Myocyte (in vitro differentiated cells): Measurements from ENCODE around the gene LANCL2. TPM values are rescaled to one million over a fixed set of nuclear protein-coding genes. Genes with fewer than 3 reads are reported as not detected.
"Not testable (repeated sequence)": the region's sequence is repeated elsewhere in the genome, so short reads cannot be mapped to it uniquely, and the experiment has no call there.

Experiments
- DNase-seq: peaks from one replicate; pipeline ENCODE4 v3.0.0-alpha.2; 2012; ENCODE audit warnings: low read depth
- total RNA-seq: library from RNA; depleted of rRNA; stranded (reverse); fragments of >200 nt; gene quantifications from 2 replicates; pipeline ENCODE4 v1.2.3, GENCODE V29; 2014

LANCL2 gene
- total RNA-seq, 1 donor from 2014 or later = 28.5 TPM

DNA sequence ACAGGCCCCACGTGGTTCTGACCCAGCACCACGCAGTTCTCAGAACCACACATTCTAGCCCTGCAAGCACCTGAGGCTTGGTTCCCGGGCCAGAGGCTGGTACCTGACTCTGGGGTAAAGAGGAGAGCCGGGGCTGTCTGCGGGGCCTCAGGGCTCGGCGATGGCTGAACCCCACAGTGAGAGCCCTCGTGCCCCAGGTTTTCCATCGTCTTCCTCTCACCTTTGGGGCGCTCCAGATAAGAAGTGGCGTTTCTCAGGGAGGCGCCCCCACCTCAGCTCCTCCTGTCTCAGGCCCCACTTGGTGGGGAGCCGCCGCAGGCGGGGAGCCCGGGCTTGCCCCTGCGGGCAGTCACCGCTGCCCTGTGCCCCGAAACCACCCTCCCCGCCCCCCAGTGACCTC, 2.2 kb upstream of the LANCL2 start:
- DNase-seq = no peak

DNA sequence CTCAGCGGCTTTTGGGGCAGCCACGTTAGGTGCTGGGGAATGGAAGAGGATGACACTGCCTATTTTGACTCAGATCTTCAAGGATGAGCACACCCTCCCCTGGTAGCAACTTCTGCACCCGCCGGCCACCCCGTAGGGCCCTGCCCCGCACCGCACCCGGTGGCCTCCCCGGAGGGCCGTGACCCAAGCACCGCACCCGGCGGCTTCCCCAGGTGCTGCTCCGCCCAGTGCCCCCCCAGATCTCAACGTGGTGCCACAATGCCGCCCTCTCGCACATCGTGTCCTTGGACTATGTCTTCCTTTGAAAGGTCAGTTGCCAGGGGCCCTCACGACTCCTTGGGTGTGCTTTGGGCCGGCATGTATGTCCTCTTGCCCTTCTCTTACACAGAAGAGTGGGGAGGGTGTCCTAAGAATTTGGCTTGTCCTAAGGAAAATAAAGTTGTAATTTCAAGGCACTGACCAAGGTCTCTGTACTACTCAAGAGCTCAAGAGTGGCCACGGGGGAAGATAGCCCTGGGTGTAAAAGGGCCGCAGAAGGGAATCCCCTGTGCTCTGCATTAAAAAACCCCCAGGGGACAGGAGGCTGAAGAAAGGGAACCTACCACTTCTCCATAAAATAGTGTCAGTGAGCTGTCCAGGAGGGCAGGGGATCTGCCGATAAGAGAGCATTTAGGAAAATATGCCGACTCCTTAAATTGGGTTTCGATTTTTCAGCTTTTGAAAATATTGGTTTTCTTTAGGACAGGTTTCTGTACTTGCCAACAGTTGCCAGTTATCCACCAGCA, 1.6 kb upstream of the LANCL2 start:
- DNase-seq = no peak

DNA sequence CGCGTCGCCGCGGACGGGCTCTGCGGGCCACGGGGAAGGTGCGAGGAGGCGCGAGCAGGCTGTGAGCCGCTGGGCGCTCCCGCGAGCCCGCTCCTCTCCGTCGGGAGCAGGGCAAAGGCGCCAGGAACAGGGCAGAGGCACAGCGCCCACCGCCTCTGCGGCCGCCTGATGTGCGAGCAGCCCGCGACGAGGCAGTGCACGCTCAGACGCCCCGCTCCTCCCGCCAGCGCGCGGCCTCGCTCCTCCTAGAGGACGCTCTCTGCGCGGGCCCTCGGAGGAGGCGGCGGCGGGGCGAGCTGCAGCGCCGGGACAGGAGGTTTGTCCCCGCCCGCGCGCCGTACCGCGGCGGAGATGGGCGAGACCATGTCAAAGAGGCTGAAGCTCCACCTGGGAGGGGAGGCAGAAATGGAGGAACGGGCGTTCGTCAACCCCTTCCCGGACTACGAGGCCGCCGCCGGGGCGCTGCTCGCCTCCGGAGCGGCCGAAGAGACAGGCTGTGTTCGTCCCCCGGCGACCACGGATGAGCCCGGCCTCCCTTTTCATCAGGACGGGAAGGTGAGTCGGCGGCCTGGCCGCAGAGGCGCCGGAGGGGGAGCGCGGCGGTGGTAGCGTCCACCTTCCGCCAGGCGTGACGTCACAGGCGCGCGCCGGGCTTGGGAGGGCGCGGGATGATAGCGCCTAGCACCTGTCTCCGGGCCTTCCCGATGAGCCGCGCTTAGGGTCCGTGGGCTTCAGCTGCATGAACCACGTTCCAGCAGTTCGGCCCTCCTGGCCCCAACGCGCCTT, 731 bp downstream of the LANCL2 start:
- DNase-seq = peak; percentile 99

DNA sequence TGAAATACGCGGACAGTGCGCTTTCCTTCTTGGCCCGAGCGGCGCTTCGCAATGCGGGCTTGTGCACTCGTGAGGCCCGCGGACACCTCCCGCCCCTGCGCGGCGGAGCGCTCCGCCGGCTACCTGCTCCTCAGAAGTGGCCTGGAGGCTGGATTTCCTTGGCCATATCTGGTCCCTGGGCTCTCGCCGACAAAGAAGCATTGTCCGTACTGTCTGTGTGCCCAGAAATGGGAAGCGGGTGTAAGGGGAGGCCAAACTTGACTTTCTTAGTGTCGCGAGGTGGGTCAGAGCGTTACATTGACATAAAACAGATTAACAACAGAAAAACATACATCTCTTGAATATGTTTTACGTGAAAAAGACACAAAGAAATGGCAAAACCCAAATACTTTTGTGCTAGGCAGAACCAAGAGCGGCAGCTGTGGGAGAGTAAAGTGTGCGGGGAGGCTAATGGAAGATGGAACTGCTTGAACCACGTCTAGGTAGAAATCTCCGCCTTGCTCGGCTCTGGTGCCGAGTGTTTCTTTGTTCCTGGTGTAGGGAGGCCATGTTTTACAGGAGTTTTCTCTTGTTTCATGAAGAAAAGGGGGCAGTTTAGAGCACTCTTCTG, 1.4 kb downstream of the LANCL2 start:
- DNase-seq = peak; percentile 48

DNA sequence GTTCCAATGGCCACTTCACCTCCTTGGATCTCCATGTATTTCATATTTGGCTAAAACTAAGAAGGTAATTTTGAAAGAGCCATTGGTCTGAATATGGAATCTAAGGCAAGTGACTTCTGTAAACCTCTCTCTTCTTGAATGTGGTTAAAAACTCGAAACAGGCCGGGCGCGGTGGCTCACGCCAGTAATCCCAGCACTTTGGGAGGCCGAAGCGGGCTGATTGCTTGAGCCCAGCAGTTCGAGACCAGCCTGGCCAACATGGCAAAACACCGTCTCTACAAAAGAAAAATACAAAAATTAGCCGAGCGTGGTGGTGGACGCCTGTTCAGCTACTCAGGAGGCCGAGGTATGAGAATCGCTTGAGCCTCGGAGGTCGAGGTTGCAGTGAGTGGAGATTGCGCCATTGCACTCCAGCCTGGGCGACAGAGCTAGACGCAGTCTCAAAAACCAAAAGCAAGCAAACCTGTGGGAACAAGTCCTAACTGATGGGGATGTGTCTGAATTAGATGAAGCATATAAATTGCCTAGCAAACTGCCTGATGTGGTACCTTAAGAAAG, 2.2 kb downstream of the LANCL2 start:
- no peak for DNase-seq

DNA sequence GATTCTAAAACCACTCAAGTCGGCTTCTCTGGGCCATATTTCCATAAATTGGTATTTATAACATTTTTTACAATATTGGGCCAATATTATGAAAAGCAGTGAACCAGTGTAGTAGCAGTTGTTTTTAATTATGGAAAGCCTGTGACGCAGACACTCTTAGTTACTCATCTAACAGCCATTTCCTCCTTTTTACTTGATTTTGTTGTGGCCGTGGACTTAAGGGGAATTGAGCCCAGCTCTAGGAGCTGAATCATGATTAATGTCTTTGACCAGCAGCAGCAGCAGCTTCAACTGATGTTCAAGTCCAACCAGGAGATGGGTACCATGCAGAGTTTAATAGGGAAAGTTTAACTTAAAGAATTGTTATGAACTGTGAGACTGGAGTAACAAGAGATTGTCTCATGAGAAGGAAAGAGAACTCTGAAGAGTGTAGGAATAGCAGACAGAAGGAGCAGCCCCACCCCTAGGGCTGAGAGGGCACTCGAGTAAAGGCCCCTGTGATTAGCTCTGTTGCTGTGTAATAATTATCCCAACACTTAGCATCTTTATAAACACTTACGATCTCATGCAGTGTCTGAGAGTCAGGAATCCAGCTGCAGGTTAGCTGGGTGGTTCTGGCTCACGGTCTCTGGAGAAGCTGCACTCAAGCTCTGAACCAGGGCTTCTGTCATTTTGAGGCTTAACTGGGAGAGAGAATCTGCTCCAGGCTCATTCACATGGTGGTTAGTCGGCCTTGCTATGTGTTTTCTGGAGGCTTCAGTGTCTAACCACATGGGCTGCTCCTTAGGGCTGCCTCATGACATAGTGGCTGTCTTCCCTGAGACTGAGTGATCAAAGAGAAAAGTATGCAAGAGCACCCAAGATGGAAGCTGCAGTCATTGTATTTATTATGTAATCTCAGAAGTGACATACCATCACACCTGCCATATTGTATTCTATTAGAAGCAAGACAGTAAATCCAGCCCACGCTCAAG, 4.6 kb downstream of the LANCL2 start:
- DNase-seq = peak; percentile 83

DNA sequence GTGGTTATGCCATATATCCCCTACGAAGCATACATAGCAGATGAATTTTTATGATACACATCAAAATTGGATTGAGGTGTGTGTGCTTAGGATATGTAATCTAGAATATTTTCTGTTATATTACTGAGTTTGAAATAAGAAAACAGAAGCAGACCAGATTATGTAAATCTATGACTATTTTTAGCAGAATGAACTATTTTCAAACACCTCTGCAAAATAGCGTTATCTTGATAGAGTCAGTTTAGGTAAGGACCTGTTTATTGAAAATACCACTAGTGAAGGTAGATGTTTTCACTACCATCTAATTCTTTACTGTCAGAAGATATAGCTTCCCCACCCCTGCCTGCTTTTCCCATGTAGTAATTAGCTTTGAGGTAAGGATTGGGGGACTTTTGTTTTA, 9.1 kb downstream of the LANCL2 start:
- no peak for DNase-seq

DNA sequence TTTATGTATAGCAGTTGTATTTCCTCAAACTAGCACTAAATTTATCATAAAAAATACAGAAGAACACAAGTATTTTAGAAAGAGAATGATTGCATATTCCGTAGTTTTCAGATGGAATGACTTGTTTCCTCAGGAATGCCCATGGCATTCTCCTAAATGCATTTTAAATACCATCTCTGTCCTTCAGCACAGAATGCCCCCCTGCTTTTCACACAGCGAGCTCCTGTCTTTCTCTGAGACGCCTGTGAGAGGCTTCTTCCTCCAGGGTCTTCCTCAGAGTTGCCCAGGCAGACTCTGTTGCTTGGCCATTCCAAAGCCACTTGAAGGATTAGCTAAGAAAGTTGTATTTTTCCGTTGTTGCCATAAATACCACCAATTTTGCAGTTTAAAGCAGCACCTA, 10.1 kb downstream of the LANCL2 start:
- no peak for DNase-seq

DNA sequence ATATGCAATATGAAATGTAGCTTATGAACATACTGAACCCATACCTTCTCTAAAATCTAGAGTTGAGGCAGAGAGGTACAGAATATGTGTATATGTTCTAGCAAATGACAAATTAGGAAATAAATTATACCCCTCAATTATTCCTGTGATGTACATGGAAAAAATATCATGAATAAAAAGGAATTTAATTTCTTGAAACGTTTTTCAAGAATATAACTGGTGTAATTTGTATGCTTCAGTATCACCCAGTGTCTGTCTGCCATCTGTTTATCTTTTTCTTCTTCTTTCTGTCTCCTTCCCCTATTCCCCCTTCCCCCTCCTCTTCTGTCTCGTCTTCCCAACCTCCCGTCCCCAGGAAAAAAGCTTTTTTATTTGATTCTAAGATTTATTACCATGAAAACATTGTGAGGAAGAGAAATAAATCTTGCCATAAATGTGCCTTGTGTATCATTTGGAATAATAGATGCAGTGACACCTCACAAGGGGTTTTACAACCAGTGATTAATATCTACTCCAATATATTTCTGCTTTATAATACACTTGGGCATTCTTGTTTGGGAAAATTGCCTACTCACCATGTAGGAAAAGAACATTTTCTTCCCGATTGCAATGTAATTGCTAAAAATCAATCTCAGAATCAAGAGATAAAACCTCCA, 12.2 kb downstream of the LANCL2 start:
- no peak for DNase-seq

DNA sequence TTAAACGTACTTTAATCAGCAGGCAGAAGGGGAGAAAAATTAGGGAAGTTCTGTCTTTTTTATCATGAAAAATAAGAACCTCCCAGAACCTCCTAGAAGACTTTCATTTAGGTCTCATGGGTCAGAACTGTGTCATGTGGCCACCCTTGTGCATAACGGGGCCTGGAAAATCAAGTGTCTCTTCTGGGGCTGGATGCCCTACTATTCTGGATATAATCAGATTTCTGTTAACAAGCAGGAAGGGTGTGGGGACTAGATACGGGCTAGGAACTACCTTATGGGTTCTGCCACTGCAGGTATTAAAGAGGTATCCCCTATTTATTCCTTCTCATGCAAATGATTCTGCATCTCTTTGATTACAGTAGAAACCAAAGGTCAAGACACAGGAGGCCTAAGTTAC, 14.1 kb downstream of the LANCL2 start:
- no peak for DNase-seq

DNA sequence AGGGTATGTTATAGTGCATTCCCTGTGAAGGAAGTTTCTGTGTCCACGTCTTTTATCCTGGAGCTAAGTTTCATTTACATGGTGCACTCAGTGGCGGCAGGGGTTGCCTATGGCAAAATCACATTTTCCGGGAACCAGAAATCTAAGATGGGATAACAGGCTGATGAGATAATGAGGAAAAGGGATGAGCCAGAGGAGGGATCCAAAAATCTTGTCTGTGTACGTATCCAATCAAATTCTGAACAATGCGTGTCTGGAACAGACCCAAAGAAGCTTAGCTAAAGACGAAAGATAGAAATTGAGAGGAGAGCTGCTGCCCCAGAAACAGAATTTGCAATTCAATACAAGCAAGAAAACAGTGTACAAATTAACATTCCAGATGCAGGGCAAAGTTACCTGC, 16.1 kb downstream of the LANCL2 start:
- DNase-seq = no peak

DNA sequence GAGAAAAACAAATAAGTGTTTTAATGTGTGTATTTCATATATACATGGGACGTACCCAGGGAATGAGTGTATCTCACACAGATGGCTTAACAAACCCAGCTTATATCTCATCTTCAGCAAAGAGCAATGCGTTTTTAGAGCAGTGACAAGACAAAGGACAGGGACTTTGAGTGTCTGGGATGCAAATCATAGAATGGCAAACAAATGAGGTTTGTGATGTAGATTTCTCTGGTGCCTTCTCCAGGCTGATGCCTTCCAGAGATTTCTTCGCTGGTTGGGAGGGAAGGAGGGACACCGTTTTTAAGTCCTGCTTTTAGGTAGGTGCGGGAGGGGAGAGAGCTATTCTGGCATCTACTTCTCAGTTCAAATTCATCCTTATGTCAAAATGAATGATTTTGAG, 16.6 kb downstream of the LANCL2 start:
- DNase-seq = no peak

DNA sequence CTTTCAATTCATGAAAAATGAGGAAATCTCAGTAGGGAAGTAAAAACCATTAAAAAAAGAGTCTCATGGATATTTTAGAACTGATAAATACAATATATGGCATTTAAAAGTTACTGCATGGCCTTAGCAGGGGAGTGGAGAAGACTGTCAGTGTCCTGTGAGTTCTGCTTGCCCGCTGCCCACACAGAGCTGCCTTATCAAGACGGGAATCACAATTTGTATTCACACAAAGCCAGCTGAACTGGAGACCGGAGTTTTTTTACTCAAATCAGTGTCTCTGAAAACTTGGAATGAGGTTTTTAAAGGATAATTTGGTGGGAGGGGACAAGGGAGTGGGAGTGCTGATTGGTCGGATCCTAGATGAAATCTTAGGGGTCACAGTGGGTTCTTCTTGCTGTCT, 17.1 kb downstream of the LANCL2 start:
- no peak for DNase-seq

DNA sequence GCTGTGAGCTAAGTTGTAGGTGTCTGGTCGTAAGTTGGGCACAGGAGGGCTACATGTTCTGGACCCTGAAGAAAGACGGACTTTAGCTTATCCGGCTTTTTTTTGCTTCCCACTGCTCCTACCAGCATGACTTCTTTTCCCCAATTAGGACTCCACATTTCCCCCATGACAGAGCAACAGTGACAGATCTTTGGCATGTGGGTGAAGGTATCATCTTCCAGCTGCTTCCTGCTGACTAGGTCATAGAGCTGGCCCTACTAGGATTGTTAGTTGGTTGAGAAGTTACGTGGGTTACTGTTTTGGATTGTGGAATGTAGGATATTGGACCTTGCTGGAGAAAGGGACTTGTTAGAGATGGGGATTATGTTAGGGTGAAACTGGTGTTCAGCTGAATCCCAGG, 21.4 kb downstream of the LANCL2 start:
- DNase-seq = no peak

DNA sequence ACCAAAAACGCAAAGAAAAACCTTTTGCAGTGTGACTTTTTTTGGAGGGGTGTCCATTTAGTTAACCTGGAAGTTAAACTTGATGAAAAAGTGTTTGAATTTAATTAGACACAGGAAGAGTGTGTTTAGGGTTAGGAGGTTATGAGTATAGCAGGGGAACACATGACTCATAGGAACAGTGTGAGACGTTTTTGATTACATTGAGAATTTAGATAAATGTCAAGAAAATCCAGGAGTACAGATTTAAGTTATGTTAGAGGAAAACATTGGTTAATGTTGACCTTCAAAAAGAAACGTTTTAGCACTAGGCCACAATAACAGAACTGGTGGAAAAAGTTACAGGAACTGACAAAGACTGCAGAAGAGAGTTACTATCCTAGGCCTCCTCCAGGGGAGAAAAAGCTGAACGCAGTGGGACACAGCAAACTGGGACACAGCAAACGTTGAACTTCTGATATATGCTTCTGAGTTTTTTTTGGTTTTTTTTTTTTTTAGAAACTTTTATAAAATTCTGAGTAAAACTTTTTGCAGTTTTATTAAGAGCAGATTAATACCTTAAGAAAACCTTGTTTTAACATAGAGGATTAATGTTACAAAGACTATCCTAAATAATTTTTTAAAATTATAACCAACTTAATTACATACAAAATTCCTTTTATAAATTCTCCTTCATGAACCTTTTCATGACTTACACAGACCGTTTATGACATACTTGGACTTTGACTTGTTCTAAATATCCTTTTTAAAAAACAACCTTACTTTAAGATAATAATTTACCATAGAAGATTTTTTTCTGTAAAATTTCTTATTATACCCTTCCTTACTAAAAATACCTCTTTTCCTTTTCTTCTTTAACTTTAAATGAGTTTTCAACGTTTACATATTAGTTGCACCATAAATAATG, 22.2 kb downstream of the LANCL2 start:
- peak; percentile 29 for DNase-seq

DNA sequence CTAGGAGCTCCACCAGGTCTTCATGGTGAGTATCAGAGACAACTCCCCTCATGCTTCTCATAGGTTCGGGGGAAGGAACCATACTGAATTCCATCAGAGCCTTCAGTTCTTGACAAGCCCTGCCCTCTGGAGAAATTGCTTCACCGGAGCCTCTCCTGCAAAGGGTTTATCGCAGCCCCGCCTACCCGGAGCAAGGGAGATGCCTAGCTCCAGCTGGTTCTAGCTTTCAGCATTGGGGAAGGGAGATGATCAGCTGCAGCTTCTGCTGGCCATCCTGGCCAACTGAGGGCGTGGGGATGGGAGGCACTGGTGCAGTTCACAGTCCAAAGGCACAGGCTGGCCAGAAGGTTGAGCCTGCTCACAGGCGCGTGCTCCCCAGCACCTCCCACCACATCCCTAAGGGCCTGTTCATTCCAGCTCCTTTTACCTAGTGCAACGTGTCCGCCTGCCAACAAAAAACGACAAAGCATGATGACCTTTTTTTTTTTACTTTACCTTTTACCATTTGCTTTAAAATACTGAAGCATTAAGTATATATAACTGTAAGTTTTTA, 31.2 kb downstream of the LANCL2 start:
- no peak for DNase-seq

DNA sequence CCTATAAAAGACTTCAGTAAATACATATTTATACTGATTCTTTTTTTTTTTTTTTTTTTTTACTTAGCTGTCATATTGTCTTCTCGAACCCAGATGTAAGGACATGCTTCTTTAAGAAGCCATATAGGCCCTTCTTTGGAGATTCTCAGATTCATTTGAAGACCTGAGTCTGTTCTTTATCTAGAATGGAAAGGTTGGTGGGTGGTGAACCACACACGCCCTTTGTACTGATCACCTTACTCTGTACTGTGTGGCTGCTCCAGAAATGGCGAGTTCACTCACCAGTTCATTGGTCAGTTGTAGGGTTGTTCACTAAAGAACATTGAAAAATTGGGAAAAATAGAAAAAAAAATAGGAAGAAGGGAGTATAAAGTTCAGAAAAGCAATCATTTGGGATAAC, 32.5 kb downstream of the LANCL2 start:
- DNase-seq = no peak

DNA sequence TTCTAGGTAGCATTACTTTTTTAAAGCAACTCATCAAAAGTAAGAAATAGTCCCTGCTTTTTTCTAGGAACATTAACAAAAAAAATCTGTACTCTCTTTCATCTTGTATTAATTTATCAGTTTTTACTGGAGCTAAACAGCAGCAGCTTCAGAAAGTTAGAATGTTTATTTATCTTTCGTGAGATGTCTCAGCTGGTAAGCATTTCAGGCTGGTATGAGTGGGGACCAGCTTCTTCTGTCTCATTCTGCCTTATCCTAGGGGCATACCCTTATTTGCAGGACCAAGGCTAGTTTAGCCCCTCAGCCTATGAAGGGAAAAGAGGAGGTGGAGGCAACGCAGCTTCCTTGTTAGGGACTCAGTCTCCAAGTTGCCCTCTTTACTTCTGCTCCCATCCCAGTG, 35.1 kb downstream of the LANCL2 start:
- DNase-seq = no peak

DNA sequence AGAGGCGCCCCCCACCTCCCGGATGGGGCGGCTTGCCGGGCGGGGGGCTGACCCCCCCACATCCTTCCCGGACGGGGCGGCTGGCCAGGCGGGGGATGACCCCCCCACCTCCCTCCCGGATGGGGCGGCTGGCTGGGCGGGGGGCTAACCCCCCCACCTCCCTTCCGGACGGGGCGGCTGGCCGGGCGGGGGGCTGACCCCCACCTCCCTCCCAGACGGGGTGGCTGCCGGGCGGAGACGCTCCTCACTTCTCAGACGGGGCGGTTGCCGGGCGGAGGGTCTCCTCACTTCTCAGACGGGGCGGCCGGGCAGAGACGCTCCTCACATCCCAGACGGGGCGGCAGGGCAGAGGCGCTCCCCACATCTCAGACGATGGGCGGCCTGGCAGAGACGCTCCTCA, 37.4 kb downstream of the LANCL2 start:
- DNase-seq = not testable (repeated sequence)
